AG10803 (cell line): ENCODE measurements around the gene TSSK6.

ENCODE experiments used
- DNase-seq: peaks from one replicate; pipeline ENCODE4 v3.0.0; 2010; ENCODE audit warnings: low read depth
- H3K4me3 ChIP-seq: 2 replicates; pipeline ENCODE4 v1.5.1; 2011; ENCODE audit warnings: mild to moderate bottlenecking, low read length, control low read depth
- CTCF ChIP-seq: conservative IDR thresholded peaks from 2 replicates; pipeline ENCODE4 v1.5.1; 2011; ENCODE audit warnings: mild to moderate bottlenecking, low read length, control low read depth, inconsistent platforms

Gene TSSK6

GRCh38 chr19:19558055-19558454, 42.7 kb upstream of the TSSK6 start:
- no peak for DNase-seq
- H3K4me3 ChIP-seq = no peak overlapping the region
- no peak for TF ChIP-seq CTCF

- peak; percentile 40 for DNase-seq
- H3K4me3 ChIP-seq = no peak overlapping the region
- TF ChIP-seq CTCF = peak; percentile 67
Observed at GRCh38 chr19:19554074-19555023, 39.0 kb upstream of the TSSK6 start.

- DNase-seq = no peak
Observed at GRCh38 chr19:19553670-19554069, 38.3 kb upstream of the TSSK6 start.

GRCh38 chr19:19552798-19553197, 37.5 kb upstream of the TSSK6 start:
- DNase-seq = peak; percentile 36
- no peak overlapping the region for H3K4me3 ChIP-seq
- peak; percentile 66 for TF ChIP-seq CTCF

More at GRCh38 chr19:19553670-19554069, 38.3 kb upstream of the TSSK6 start:
- H3K4me3 ChIP-seq = no peak overlapping the region
- no peak for TF ChIP-seq CTCF

GRCh38 chr19:19551853-19552192, 36.5 kb upstream of the TSSK6 start:
- TF ChIP-seq CTCF = no peak
- DNase-seq = peak; percentile 57
- H3K4me3 ChIP-seq = no peak overlapping the region

- no peak for TF ChIP-seq CTCF
- DNase-seq = no peak
- H3K4me3 ChIP-seq = no peak overlapping the region
Observed at GRCh38 chr19:19550972-19551852, 35.9 kb upstream of the TSSK6 start.
